Thyroid gland (tissue), 4 donors: ENCODE results near the gene LRFN2. TPM values are rescaled to one million over a fixed set of nuclear protein-coding genes. Genes with fewer than 3 reads are reported as not detected.

Experiments used
- DNase-seq, 2 donors: peaks; one replicate each; pipeline ENCODE4 v3.0.0-alpha.2; 2019
- H3K27ac ChIP-seq, 3 donors: fragments of 200-600 bp; sonication (generic); 1 replicate in 2 of 3; 2 replicates in 1 of 3; pipeline ENCODE4 v1.5.1; 2016 to 2019; ENCODE audit warnings: mild to moderate bottlenecking in 1 of 3, moderate library complexity in 1 of 3
- H3K27me3 ChIP-seq: fragments of 200-600 bp; sonication (generic); one replicate; pipeline ENCODE4 v1.5.1; 2019
- H3K36me3 ChIP-seq, 2 donors: fragments of 200-600 bp; sonication (generic); one replicate each; pipeline ENCODE4 v1.5.1; 2016 to 2019
- H3K4me1 ChIP-seq, 2 donors: fragments of 200-600 bp; sonication (generic); one replicate each; pipeline ENCODE4 v1.5.1; 2017 to 2019
- H3K4me3 ChIP-seq, 3 donors: fragments of 200-600 bp; sonication (generic); replicated peaks in 1 of 3; 1 replicate in 2 of 3; 2 replicates in 1 of 3; pipeline ENCODE4 v1.5.1; 2016; ENCODE audit warnings: mild to moderate bottlenecking in 1 of 3
- H3K9me3 ChIP-seq: fragments of 200-600 bp; sonication (generic); one replicate; pipeline ENCODE4 v1.5.1; 2017
- POLR2A ChIP-seq, 2 donors: fragments of 450-650 bp; IDR thresholded peaks; one replicate each; pipeline ENCODE4 v1.6.1; 2017; ENCODE audit warnings: antibody characterized with exemption in 2 of 2, mild to moderate bottlenecking in 2 of 2, moderate library complexity in 1 of 2
- WGBS, 2 donors: methylation state at CpG; one replicate each; pipeline ENCODE4 v1.1.5; 2017; 5-methylcytosine and 5-hydroxymethylcytosine counted together
- intact Hi-C: fragments of 100-400 bp; cut with DNase I; formaldehyde crosslinking; loops from one replicate; pipeline ENCODE4 v1.15.1; 2023
- total RNA-seq, 4 donors: library from RNA; depleted of rRNA; stranded (reverse); fragments of >200 nt; gene quantifications; one replicate each; pipeline ENCODE4 v1.2.3, GENCODE V29; 2016
- TF ChIP-seq, protein P1 (sequence below), 6 experiments: fragments of 200-600 bp in 3 of 6; fragments of 450-650 bp in 3 of 6; sonication (generic) in 3 of 6; IDR thresholded peaks; one replicate each; pipeline ENCODE4 v1.5.1; 2016 to 2019; ENCODE audit warnings: antibody characterized with exemption in 6 of 6, mild to moderate bottlenecking in 2 of 6, inconsistent platforms in 1 of 6, moderate library complexity in 1 of 6

LRFN2 gene
- total RNA-seq, 4 donors from 2014 or later = 0.13 TPM; not detected in 3

GRCh38 chr6:40509716-40510260, 77.4 kb downstream of the LRFN2 start:
- 88 to 89% methylated on average over 11 of the region's 11 CpGs for WGBS, 2 donors
- H3K4me1 ChIP-seq = peaks cover 0 to 3% of the 10 kb centered on the region in 2 donors
- no peak overlapping the region for H3K27ac ChIP-seq
- H3K27me3 ChIP-seq = no peaks in the 10 kb centered on the region
- H3K36me3 ChIP-seq = no peaks in the 10 kb centered on the region
- H3K9me3 ChIP-seq = no peaks in the 10 kb centered on the region
- no peak for DNase-seq
- no peak overlapping the region for H3K4me3 ChIP-seq
- intact Hi-C loops = no loop called here
- no peak for TF ChIP-seq POLR2A (IDR thresholded peaks at IDR 0.05)
- TF ChIP-seq, protein P1, sequence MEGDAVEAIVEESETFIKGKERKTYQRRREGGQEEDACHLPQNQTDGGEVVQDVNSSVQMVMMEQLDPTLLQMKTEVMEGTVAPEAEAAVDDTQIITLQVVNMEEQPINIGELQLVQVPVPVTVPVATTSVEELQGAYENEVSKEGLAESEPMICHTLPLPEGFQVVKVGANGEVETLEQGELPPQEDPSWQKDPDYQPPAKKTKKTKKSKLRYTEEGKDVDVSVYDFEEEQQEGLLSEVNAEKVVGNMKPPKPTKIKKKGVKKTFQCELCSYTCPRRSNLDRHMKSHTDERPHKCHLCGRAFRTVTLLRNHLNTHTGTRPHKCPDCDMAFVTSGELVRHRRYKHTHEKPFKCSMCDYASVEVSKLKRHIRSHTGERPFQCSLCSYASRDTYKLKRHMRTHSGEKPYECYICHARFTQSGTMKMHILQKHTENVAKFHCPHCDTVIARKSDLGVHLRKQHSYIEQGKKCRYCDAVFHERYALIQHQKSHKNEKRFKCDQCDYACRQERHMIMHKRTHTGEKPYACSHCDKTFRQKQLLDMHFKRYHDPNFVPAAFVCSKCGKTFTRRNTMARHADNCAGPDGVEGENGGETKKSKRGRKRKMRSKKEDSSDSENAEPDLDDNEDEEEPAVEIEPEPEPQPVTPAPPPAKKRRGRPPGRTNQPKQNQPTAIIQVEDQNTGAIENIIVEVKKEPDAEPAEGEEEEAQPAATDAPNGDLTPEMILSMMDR (IDR thresholded peaks at IDR 0.05) = no peak

DNA sequence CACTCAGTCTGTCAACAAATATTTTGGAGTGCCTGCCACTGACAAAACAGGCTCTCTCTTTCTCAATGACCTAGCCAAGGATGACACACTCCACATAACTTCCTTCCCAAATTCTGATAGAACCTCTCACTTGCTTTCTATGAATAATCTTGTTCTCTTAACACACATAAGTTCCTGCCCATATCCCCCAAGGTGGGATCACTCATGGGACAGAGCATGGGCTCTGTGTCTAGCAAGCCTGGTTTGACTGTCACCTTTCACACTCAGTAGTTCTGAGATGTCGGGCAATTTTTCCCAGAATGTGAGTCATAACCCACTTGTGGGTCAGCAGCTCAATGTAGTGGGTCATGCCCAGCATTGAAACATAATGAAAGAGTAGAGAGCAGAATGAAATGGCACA, 78.1 kb downstream of the LRFN2 start:
- DNase-seq = no peak
- Histone ChIP-seq H3K9me3 (no peaks in the 10 kb centered on the region), H3K36me3 (no peaks in the 10 kb centered on the region), H3K27ac (no peak overlapping the region), H3K4me3 (no peak overlapping the region), H3K27me3 (no peaks in the 10 kb centered on the region), H3K4me1 (peaks cover 0 to 3% of the 10 kb centered on the region in 2 donors)
- intact Hi-C loops = no loop called here
- WGBS, 2 donors = 86 to 96% methylated on average over 1 of the region's 1 CpG
- TF ChIP-seq POLR2A (IDR thresholded peaks at IDR 0.05) = no peak
- TF ChIP-seq, protein P1 (IDR thresholded peaks at IDR 0.05) = no peak

- TF ChIP-seq, protein P1 (IDR thresholded peaks at IDR 0.05) = no peak
- TF ChIP-seq POLR2A (IDR thresholded peaks at IDR 0.05) = no peak
- no peak overlapping the region for H3K4me3 ChIP-seq
- DNase-seq = no peak
- H3K27ac ChIP-seq = no peak overlapping the region
- H3K9me3 ChIP-seq = no peaks in the 10 kb centered on the region
- intact Hi-C loops = no loop called here
- no peaks in the 10 kb centered on the region for H3K36me3 ChIP-seq
- peaks cover 0 to 3% of the 10 kb centered on the region in 2 donors for H3K4me1 ChIP-seq
- WGBS, 2 donors = 89 to 94% methylated on average over 9 of the region's 9 CpGs
- H3K27me3 ChIP-seq = no peaks in the 10 kb centered on the region
Measured at GRCh38 chr6:40506954-40507353, 80.2 kb downstream of the LRFN2 start.

DNA sequence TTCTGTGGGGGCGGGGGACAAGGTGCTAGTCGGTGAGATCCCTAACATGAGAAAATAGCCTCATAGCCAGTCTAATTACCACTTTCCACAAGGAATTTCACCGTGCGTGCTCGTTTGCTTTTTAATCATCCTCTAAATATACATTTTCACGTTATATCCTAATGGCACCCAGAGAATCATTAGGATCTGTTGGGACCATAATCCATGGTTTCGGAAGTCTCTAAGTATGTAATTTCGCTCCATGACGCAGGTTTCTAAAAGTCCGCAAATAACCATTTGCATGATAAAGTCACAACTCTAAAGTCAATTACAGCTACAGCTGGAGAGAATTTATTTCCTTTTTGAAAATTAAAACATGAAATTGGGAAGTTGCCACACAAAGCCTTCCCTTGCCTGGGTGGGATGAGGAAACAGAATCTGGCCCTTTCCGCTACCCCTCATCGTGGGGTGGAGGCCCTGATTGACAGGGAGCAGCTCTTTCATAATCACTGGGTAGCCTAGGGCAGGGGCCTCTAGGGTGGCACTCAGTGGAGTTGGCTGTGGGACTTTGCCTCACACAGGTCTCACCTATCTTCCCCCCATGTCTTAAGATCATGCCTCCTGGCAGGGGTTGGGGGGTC, 81.9 kb downstream of the LRFN2 start:
- H3K36me3 ChIP-seq = no peaks in the 10 kb centered on the region
- intact Hi-C loops = no loop called here
- WGBS, 2 donors = 89 to 94% methylated on average over 12 of the region's 12 CpGs
- H3K27me3 ChIP-seq = no peaks in the 10 kb centered on the region
- no peak for DNase-seq
- H3K4me3 ChIP-seq = no peak overlapping the region
- no peak overlapping the region for H3K27ac ChIP-seq
- H3K4me1 ChIP-seq = peaks cover 0 to 6% of the 10 kb centered on the region in 2 donors
- no peak for TF ChIP-seq POLR2A (IDR thresholded peaks at IDR 0.05)
- TF ChIP-seq, protein P1 (IDR thresholded peaks at IDR 0.05) = no peak
- no peaks in the 10 kb centered on the region for H3K9me3 ChIP-seq

GRCh38 chr6:40504274-40504673, 82.9 kb downstream of the LRFN2 start:
- DNase-seq = no peak
- Histone ChIP-seq H3K27me3 (no peaks in the 10 kb centered on the region), H3K36me3 (no peaks in the 10 kb centered on the region), H3K4me3 (no peak overlapping the region), H3K9me3 (no peaks in the 10 kb centered on the region), H3K4me1 (peaks cover 0 to 9% of the 10 kb centered on the region in 2 donors), H3K27ac (no peak overlapping the region)
- TF ChIP-seq, protein P1 (IDR thresholded peaks at IDR 0.05) = no peak
- TF ChIP-seq POLR2A (IDR thresholded peaks at IDR 0.05) = no peak
- 84 to 87% methylated on average over 3 of the region's 3 CpGs for WGBS, 2 donors
- intact Hi-C loops = no loop called here
